Endothelial cell of umbilical vein (primary cell): Measurements from ENCODE around the gene PYROXD2. TPM values are rescaled to one million over a fixed set of nuclear protein-coding genes. Genes with fewer than 3 reads are reported as not detected.
A peak's percentile ranks its signal among the peaks of the same experiment; 100 is the strongest.

ENCODE experiments used
- BruUV-seq: library from RNA; stranded (reverse); fragments of 400-500 nt; replicated peaks from 2 replicates; lab custom pipeline; 2021; lab: Mats Ljungman, UMichigan
- CTCF ChIA-PET: fragments of 300-600, 350-600 bp; sonication (Branson Sonifier 250); formaldehyde crosslinking; loops from one replicate; lab custom pipeline; 2021; ENCODE audit warnings: antibody characterized with exemption, inconsistent platforms; lab: Charles Lee
- POLR2A ChIA-PET: fragments of 300-600, 350-600 bp; sonication (Branson Sonifier 250); formaldehyde crosslinking; loops from one replicate; lab custom pipeline; 2021; ENCODE audit warnings: antibody characterized with exemption, inconsistent platforms; lab: Charles Lee
- DNase-seq: peaks from one replicate; pipeline ENCODE4 v3.0.0-alpha.2; 2011; ENCODE audit warnings: low read depth, low spot score
- FAIRE-seq: peaks from 2 replicates; lab custom pipeline; 2011; peaks lifted over from hg19 to GRCh38; lab: Jason Lieb, UNC
- H2AFZ ChIP-seq: 2 replicates; pipeline ENCODE4 v1.6.0; 2012; ENCODE audit warnings: low read depth, low read length, control low read depth, inconsistent platforms
- H3K27ac ChIP-seq: 2 replicates; pipeline ENCODE4 v1.5.1; 2011; ENCODE audit warnings: low read depth, mild to moderate bottlenecking, control low read depth, low read length, moderate library complexity; ENCODE audit not compliant: insufficient read depth
- H3K27me3 ChIP-seq, 2 experiments: 2 replicates each; pipeline versions ENCODE4 v1.6.0 to v1.6.1; 2011; ENCODE audit warnings: low read length in 2 of 2, mixed read lengths in 1 of 2; ENCODE audit not compliant: control insufficient read depth in 2 of 2, insufficient read depth in 2 of 2
- H3K36me3 ChIP-seq, 2 experiments: 2 replicates in 1 of 2; 3 replicates in 1 of 2; pipeline ENCODE4 v1.5.1; 2011; ENCODE audit warnings: low read length in 2 of 2, mild to moderate bottlenecking in 1 of 2, moderate library complexity in 1 of 2; ENCODE audit not compliant: control insufficient read depth in 2 of 2, insufficient read depth in 2 of 2; ENCODE audit errors: extremely low read depth in 1 of 2
- H3K4me1 ChIP-seq: 3 replicates; pipeline ENCODE4 v1.5.1; 2011; ENCODE audit warnings: mild to moderate bottlenecking, low read length; ENCODE audit not compliant: control insufficient read depth, insufficient read depth; ENCODE audit errors: extremely low read depth
- H3K4me2 ChIP-seq: 2 replicates; pipeline ENCODE4 v1.6.1; 2011; ENCODE audit warnings: low read length, control low read depth, mixed read lengths; ENCODE audit not compliant: insufficient read depth
- H3K4me3 ChIP-seq, 3 experiments: fragments of 200-600 bp in 1 of 3; sonication (generic), shearing (Covaris generic) in 1 of 3; replicated peaks in 1 of 3; 2 replicates each; pipeline ENCODE4 v1.5.1; 2011 to 2016; ENCODE audit warnings: control low read depth in 3 of 3, low read length in 3 of 3, mild to moderate bottlenecking in 2 of 3, inconsistent platforms in 1 of 3, low read depth in 1 of 3, moderate library complexity in 1 of 3; ENCODE audit not compliant: insufficient read depth in 1 of 3
- H3K79me2 ChIP-seq: 2 replicates; pipeline ENCODE4 v1.6.0; 2012; ENCODE audit warnings: low read length, inconsistent platforms; ENCODE audit not compliant: control insufficient read depth, insufficient read depth
- H3K9ac ChIP-seq: replicated peaks from 2 replicates; pipeline ENCODE3; 2011; ENCODE audit warnings: low read length, control low read depth; ENCODE audit not compliant: insufficient read depth; ENCODE audit errors: extremely low read depth
- H3K9me1 ChIP-seq: replicated peaks from 3 replicates; pipeline ENCODE4 v1.6.0; 2011; ENCODE audit warnings: mild to moderate bottlenecking, low read length; ENCODE audit not compliant: control insufficient read depth, insufficient read depth; ENCODE audit errors: extremely low read depth
- H3K9me3 ChIP-seq: replicated peaks from 2 replicates; pipeline ENCODE4 v1.5.1; 2012; ENCODE audit warnings: low read length, inconsistent platforms; ENCODE audit not compliant: control insufficient read depth, insufficient read depth
- H4K20me1 ChIP-seq: replicated peaks from 2 replicates; pipeline ENCODE3; 2011; ENCODE audit warnings: mild to moderate bottlenecking, low read length; ENCODE audit not compliant: control insufficient read depth, insufficient read depth; ENCODE audit errors: extremely low read depth
- EZH2 ChIP-seq: IDR thresholded peaks from 2 replicates; pipeline ENCODE4 v1.6.1; 2012; ENCODE audit warnings: borderline replicate concordance, low read depth, mild to moderate bottlenecking, moderate library complexity, low read length, inconsistent platforms; ENCODE audit not compliant: severe bottlenecking
- GATA2 ChIP-seq: IDR thresholded peaks from 2 replicates; pipeline ENCODE4 v1.7.0; 2011; ENCODE audit warnings: low read depth, mild to moderate bottlenecking, moderate library complexity, mixed read lengths, low read length; ENCODE audit not compliant: insufficient read length, insufficient read depth
- POLR2AphosphoS5 ChIP-seq: IDR thresholded peaks from 2 replicates; pipeline ENCODE4 v1.6.1; 2012; ENCODE audit warnings: low read depth, mild to moderate bottlenecking, control low read depth, low read length, moderate library complexity; ENCODE audit not compliant: insufficient read depth
- dilution Hi-C: fragments of 300-500 bp; cut with MboI; formaldehyde crosslinking; loops from one replicate; pipeline ENCODE4 v1.15.0; 2019; ENCODE audit warnings: low sequenced_read_pairs; ENCODE audit not compliant: extremely low pct_ligation_motif_present
- intact Hi-C: fragments of 100-400 bp; cut with micrococcal nuclease; formaldehyde crosslinking; loops from one replicate; pipeline ENCODE4 v1.10.0; 2022
- polyA plus RNA-seq, 4 experiments: library from polyadenylated mRNA; depleted of rRNA in 3 of 4; stranded (reverse) in 3 of 4; unstranded in 1 of 4; fragments of >200 nt; gene quantifications; 2 replicates each; pipeline versions ENCODE4 v1.2.1 to v1.2.3, GENCODE V29; 2011 to 2012; ENCODE audit warnings: missing spikeins in 1 of 4
- total RNA-seq: library from RNA; stranded (reverse); gene quantifications from 2 replicates; pipeline ENCODE4 v1.2.3, GENCODE V29; 2021
- TF ChIP-seq, protein P1 (sequence below), 2 donors: IDR thresholded peaks; 1 replicate in 1 of 2; 2 replicates in 1 of 2; pipeline ENCODE4 v1.5.1; 2011; ENCODE audit warnings: low read length in 2 of 2, mild to moderate bottlenecking in 2 of 2, moderate library complexity in 2 of 2, control low read depth in 1 of 2, inconsistent platforms in 1 of 2, low read depth in 1 of 2; ENCODE audit not compliant: insufficient read depth in 1 of 2; ENCODE audit errors: extremely low read depth in 1 of 2

Gene PYROXD2
- total and polyA plus RNA-seq, 2 donors (not counting 3 experiments of a cell fraction or from before 2014, with no cell fraction given): 7.0 to 13.7 TPM

DNA sequence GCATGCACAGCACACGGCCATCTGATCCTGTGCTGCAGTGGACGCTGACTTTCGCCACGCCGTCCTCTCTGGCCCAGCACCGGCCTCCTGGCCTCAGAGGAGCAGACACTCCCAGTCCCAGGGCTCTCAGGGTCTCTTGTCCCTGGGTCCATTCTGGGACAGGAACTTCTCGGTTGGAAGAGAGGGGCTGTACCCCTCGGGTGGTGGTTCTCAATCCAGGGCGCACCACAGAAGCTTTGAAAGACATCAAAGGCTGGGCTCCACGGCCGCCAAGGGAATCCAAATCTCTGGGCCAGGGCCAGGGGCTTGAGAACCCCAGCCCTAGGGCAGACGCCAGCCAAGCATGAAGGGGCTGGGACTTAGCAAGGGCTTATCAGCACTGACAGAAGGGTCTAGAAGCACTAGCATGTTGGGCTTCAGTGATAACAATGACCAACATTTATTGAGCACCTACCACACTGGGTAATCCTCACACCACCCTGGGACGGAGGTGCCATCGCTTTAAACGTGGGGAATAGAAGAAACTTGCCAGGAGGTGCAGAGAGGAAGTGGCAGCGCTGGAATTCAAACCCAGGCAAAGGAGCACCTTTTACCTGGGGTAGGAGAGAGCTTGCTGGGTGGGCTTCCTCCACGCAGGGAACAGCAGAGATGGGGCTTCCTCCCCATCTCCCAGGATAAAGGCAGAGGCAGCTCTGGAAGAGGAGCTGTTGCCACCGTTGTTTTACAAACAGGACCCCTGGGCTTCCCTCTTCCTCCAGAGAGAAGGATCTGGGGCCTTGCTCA is 1.8 kb upstream of the PYROXD2 start:
- CTCF ChIA-PET: interaction anchor here (1.0 to 2.2 kb wide), 2 partner anchors 9 to 50 kb away, joined by 3 to 6 read pairs; no protein-coding TSS in a partner anchor
- no peak overlapping the region for H2AFZ ChIP-seq
- H3K9ac ChIP-seq: no peak overlapping the region
- POLR2A ChIA-PET: no interaction called here
- H3K36me3 ChIP-seq: peaks cover 3 to 26% of the 10 kb centered on the region in 2 experiments
- H3K4me2 ChIP-seq: no peak overlapping the region
- peaks cover 14% of the 10 kb centered on the region for H3K4me1 ChIP-seq
- intact Hi-C loops (no loop called here), dilution Hi-C loops (no loop called here)
- H4K20me1 ChIP-seq: no peaks in the 10 kb centered on the region
- TF ChIP-seq GATA2: no peak
- no peak for TF ChIP-seq POLR2AphosphoS5
- TF ChIP-seq, protein P1, sequence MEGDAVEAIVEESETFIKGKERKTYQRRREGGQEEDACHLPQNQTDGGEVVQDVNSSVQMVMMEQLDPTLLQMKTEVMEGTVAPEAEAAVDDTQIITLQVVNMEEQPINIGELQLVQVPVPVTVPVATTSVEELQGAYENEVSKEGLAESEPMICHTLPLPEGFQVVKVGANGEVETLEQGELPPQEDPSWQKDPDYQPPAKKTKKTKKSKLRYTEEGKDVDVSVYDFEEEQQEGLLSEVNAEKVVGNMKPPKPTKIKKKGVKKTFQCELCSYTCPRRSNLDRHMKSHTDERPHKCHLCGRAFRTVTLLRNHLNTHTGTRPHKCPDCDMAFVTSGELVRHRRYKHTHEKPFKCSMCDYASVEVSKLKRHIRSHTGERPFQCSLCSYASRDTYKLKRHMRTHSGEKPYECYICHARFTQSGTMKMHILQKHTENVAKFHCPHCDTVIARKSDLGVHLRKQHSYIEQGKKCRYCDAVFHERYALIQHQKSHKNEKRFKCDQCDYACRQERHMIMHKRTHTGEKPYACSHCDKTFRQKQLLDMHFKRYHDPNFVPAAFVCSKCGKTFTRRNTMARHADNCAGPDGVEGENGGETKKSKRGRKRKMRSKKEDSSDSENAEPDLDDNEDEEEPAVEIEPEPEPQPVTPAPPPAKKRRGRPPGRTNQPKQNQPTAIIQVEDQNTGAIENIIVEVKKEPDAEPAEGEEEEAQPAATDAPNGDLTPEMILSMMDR (IDR thresholded peaks at IDR 0.05; ENCODE audit: extremely low read depth in 1 of 2, insufficient read depth in 1 of 2, low read depth in 1 of 2, low read length in 2 of 2): no peak
- TF ChIP-seq EZH2: no peak
- no peaks in the 10 kb centered on the region for H3K9me3 ChIP-seq
- H3K27me3 ChIP-seq: no peaks in the 10 kb centered on the region
- no peaks in the 10 kb centered on the region for H3K79me2 ChIP-seq
- TSS peak; percentile 8 for BruUV-seq
- DNase-seq (no peak), FAIRE-seq (no peak)
- no peaks in the 10 kb centered on the region for H3K9me1 ChIP-seq
- H3K27ac ChIP-seq: no peak overlapping the region
- H3K4me3 ChIP-seq: no peak overlapping the region
